ENCODE measurements around the gene RAB3D. TPM values are rescaled to one million over a fixed set of nuclear protein-coding genes. Genes with fewer than 3 reads are reported as not detected.
A peak's percentile ranks its signal among the peaks of the same experiment; 100 is the strongest.

RAB3D gene
- total RNA-seq, 1 donor from 2014 or later: 7.2 TPM

- peaks cover 66% of the 10 kb centered on the region for H3K4me1 ChIP-seq
These were observed 37.8 kb upstream of the RAB3D start for GRCh38 chr19:11377237-11377636.

GRCh38 chr19:11375143-11375948 is 35.9 kb upstream of the RAB3D start:
- peak; percentile 54 for DNase-seq
- Histone ChIP-seq H3K27ac (replicated peaks) (peak overlapping the region; percentile 97), H3K4me3 (peak overlapping the region; percentile 72), H3K9me3 (replicated peaks) (no peaks in the 10 kb centered on the region), H3K27me3 (ENCODE audit: low read depth) (no peaks in the 10 kb centered on the region), H3K4me1 (peaks cover 49% of the 10 kb centered on the region), H3K36me3 (no peaks in the 10 kb centered on the region)
- TF ChIP-seq CTCF (IDR thresholded peaks at IDR 0.05; ENCODE audit: borderline replicate concordance): no peak
- intact Hi-C loops (cut with micrococcal nuclease): no loop called here

More at GRCh38 chr19:11377237-11377636, 37.8 kb upstream of the RAB3D start:
- H3K4me3 ChIP-seq: no peak overlapping the region
- H3K27ac ChIP-seq (replicated peaks): peak overlapping the region; percentile 97
- intact Hi-C loops (cut with micrococcal nuclease): no loop called here
- no peak for TF ChIP-seq CTCF (IDR thresholded peaks at IDR 0.05; ENCODE audit: borderline replicate concordance)
- H3K27me3 ChIP-seq (ENCODE audit: low read depth): peaks cover under 1% of the 10 kb centered on the region
- H3K9me3 ChIP-seq (replicated peaks): no peaks in the 10 kb centered on the region
- H3K36me3 ChIP-seq: no peaks in the 10 kb centered on the region
- no peak for DNase-seq

GRCh38 chr19:11374433-11375142 is 35.1 kb upstream of the RAB3D start, which contains the start of gene SWSAP1:
Gene SWSAP1, plus strand, starts transcription at chr19:11374666. Its CDS starts 15 bp downstream, at chr19:11374681.
- Histone ChIP-seq H3K4me1 (peaks cover 45% of the 10 kb centered on the region), H3K36me3 (no peaks in the 10 kb centered on the region), H3K27ac (replicated peaks) (peak within 1 kb of the TSS; percentile 97), H3K27me3 (ENCODE audit: low read depth) (no peaks in the 10 kb centered on the region), H3K9me3 (replicated peaks) (no peaks in the 10 kb centered on the region), H3K4me3 (peak within 1 kb of the TSS; percentile 72)
- intact Hi-C loops (cut with micrococcal nuclease): no loop called here
- no peak for TF ChIP-seq CTCF (IDR thresholded peaks at IDR 0.05; ENCODE audit: borderline replicate concordance)
- DNase-seq: peak; percentile 99

- TF ChIP-seq CTCF (IDR thresholded peaks at IDR 0.05; ENCODE audit: borderline replicate concordance): no peak
- intact Hi-C loops (cut with micrococcal nuclease): no loop called here
- Histone ChIP-seq H3K4me1 (peaks cover 45% of the 10 kb centered on the region), H3K4me3 (peak overlapping the region; percentile 72), H3K36me3 (no peaks in the 10 kb centered on the region), H3K27ac (replicated peaks) (peak overlapping the region; percentile 97), H3K27me3 (ENCODE audit: low read depth) (no peaks in the 10 kb centered on the region), H3K9me3 (replicated peaks) (no peaks in the 10 kb centered on the region)
- DNase-seq: no peak
These were observed 34.5 kb upstream of the RAB3D start for GRCh38 chr19:11373885-11374432.

GRCh38 chr19:11373166-11373884 is 33.9 kb upstream of the RAB3D start:
- Histone ChIP-seq H3K36me3 (no peaks in the 10 kb centered on the region), H3K9me3 (replicated peaks) (no peaks in the 10 kb centered on the region), H3K27me3 (ENCODE audit: low read depth) (no peaks in the 10 kb centered on the region), H3K4me3 (no peak overlapping the region), H3K27ac (replicated peaks) (no peak overlapping the region), H3K4me1 (peaks cover 41% of the 10 kb centered on the region)
- no peak for TF ChIP-seq CTCF (IDR thresholded peaks at IDR 0.05; ENCODE audit: borderline replicate concordance)
- no peak for DNase-seq
- intact Hi-C loops (cut with micrococcal nuclease): no loop called here

Measured in left ventricle myocardium inferior (tissue), 1 donor.